HuH-7.5 (cell line): ENCODE results near the gene PLEK.
"Not testable (repeated sequence)": the region's sequence is repeated elsewhere in the genome, so short reads cannot be mapped to it uniquely, and the experiment has no call there.

Experiments
- DNase-seq: peaks from one replicate; pipeline ENCODE4 v3.0.0; 2011; ENCODE audit warnings: low spot score

Gene PLEK, protein sequence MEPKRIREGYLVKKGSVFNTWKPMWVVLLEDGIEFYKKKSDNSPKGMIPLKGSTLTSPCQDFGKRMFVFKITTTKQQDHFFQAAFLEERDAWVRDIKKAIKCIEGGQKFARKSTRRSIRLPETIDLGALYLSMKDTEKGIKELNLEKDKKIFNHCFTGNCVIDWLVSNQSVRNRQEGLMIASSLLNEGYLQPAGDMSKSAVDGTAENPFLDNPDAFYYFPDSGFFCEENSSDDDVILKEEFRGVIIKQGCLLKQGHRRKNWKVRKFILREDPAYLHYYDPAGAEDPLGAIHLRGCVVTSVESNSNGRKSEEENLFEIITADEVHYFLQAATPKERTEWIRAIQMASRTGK

DNA sequence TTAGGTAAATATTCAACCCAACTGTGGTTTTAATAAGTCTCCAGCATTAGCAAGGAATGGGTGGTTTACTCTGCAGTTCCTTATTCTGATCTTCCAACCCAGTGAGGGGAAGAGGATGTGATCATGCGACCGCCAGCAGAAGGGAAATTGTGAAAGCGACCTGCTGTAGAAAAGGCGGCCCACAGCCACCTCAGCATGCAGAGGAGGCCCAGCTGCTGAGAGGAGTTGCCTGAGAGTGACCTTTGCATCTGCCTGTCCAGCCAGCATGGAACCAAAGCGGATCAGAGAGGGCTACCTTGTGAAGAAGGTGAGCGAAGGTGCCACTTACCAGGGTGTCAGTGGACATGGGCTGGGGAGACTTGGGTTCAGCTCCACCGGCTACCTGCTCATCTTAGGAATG is at the start of gene PLEK:
TSS of gene PLEK (plus strand) at position 196 of the 400 bp plus-strand sequence. CDS start at position 266, 70 bp downstream.
- DNase-seq, result no peak

DNA sequence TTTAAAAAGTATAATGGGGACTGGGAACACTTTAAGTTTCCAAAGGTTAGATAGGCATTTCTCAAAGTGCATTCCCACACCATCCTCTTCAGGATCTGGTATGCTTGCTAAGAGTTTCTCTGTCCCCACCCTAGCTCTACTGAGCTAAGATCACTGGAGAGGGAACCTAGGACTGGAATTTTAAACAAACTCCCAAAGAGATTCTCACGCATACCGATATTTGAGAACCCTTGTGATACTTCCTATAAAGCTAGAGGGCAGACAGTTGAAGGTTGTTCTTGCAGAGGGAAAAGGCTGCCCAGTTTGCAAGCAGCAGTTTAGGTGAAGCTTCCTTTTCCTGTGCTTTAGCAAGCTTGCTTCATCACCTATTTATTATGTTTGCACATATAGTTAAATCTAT is 49.0 kb upstream of the PLEK start:
- DNase-seq, result no peak

DNA sequence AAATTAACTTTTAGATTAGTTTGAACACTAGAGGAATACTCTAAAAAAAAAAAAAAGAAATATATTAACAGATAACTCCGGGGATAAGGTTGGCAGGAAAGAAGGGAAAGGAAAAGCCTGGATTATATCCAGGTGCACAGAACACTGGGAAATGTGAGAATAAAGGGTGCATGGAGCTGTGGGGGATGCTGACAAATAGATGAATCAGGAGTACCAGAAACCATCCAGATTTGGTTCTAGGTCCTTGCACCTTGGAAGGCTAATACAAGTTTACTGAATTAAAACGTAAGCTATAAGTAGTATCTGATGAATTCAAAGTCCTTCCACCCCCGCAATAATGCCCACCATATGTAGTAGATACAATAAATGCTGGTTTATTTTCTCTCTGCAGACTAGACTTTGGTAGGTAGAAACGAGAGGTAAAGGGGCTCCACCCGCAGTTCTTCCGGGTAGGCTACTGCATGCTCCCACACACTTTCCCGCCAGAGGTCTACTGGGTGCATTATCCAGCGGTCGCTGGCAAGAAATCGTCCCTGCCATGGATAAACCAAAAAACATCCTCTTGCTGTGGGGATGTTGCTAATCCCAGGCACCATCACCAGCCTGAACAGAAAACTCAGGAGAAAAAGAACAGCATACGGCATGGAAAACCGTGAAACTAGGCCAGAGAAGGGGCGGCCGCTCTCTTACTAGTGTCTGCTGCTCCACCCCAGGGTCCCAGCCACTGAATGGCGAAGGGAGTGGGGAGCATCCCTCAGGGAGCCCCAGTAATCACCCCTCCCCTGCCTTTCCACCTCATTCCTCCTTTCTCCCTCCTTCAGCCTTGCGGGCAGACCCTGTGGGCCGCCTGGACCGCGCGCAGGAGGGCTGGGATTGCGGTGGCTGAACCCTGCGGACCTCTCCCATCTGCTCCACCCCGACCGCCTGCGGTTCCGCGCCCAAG is 46.8 kb upstream of the PLEK start:
- DNase-seq, result no peak

DNA sequence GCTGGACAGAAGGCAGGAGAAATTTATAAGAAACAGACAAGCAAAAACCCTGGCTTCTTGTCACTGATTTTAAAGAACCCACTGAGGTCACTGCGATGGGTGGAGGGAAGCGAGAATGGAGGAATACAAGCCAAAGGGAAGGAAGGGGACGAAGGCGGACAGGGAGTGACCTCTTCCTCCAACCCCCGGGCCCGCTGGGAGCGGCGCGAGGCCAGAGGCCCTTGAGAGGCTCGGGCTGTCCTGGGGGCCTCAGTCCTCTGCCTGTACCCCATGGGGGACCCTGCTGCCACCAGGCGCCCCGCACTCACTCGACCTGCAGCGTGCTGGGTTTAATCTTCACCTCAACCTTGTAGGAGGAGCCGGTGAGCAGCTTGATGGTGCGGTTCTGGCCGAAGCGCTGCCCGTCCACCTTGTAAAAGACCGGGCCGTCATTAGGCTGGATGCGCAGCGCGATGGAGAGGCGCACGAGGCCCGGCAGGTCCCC is 46.1 kb upstream of the PLEK start:
- no peak for DNase-seq

DNA sequence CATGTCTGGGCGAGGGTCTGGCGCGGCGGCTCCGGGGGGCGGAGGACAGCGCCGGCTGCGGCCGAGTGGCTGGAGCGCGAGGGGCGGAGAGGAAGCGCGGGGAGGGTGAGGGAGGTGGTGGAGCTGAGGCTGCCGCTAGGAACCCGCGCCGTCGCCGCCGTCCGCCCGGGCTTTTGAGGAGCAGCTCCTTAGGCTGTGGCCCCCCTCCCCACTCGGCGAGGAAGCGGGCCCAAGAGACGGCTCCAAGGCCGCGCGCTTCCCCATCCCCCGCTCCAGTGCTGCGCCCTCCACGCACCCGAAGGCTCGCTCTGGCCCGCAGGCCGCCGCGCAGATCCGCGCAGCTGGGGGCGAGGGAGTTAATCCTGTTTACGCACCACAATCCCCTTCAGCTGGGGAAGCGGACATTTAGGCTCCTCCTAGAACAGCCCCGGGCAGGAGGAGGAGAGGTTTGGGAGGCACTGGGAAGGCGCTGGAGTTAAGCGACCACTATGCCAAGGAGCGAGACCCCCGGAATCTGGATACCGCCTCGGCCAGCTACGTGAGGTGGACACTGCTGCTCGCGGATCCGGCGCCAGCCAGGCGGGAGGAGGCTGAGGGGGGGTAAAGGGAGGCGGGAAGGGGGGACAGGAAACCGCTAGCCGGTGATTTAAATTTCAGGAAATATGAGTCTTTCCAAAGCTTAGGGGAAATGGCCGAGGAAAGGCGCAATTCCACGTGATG is 45.5 kb upstream of the PLEK start, which contains the start of gene CNRIP1:
TSS of gene CNRIP1 (minus strand) at position 552 of the 720 bp plus-strand sequence. CDS start at position 3, 549 bp downstream.
- no peak for DNase-seq

DNA sequence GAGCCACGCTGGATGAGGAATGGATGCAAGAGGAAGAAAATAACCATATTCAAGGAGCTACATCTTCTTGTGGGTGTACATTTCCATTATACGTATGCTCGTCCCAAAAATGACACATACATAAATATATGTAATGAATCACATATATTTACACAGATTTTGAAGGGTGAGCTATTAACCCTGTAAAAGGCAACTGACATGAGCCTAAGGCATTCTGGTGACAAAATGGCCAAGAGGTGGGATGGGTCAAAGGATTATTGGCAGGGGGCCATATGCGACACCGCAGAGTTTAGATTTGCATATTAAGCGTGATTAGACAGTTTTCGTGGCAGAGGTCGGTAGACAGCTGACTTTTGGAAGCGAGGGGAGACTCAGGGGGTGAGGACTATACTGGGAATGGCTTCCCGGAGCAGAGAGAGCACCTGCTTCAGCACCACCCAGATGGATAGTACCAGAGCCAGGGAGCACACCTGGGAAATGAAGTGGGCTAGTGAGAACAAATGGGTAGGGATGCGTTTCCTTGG is 44.9 kb upstream of the PLEK start:
- DNase-seq, result no peak

DNA sequence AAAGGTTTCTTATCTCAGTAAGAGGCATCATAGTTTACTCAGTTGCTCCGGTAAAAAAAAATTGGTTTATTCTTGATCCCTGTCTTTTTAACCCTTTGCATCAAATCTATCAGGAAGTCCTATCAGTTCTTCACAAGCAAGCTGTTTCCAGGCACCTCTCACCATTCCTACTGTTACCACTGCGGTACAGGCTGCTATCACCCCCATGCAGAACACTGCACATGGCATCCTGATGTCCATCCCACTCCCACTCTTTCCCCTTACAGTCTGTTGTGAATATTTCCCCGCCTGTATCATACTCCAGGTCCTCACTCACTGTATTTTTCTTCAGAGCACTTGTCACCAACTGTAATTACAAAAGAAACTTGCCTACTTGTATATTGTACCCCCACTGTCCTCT is 40.0 kb upstream of the PLEK start:
- DNase-seq, result no peak

DNA sequence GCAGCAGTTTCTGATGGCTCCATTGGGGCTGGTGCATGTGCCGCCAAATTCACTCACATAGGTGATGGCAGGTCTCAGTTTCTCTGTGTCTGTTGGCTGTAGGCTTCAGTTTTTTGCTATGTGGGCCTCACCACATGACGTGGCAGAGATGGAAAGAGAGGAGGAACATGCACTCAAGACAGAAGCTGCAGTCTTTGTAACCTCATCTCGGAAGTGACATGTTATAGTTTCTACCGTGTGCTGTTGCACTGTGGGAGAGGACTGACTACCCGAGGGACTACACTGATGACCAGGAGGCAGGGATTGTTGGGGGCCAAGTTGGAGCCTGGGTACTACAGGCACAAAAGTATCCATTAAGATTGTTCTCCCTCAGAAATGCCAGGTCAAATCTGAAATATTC is 36.2 kb upstream of the PLEK start:
- no peak for DNase-seq

DNA sequence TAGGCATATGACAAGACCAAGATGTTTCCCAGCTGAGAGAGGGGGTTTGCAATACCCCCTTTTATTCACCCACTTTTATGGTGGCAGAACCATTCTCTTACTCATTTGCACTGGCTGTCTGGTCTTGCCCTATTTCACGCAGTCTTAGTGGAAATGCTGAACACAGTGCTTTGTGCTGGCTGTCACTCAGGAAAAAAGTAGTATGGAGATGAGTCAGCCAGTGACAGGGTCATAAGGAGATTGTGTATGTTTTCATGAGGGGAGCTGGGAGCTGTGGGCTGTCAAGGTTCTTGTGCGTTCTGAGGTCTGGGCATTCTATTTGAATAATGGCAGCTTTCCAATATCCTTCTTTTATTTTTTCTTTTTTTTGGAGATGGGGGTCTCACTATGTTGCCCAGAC is 34.4 kb upstream of the PLEK start:
- no peak for DNase-seq

DNA sequence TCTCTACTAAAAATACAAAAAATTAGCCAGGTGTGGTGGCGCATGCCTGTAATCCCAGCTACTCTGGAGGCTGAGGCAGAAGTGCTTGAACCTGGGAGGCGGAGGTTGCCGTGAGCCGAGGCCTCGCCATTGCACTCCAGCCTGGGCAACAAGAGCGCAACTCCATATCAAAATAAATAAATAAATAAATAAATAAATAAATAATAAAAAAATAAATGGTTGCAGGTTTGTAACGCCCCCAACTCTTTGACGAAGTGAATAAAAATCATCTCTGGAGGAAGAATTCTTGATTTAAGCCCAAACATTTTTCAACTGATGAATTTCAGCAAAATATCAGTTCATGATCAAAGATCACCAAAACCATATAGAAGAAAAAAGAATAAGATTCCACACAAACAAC is 32.1 kb upstream of the PLEK start:
- DNase-seq, result no peak

DNA sequence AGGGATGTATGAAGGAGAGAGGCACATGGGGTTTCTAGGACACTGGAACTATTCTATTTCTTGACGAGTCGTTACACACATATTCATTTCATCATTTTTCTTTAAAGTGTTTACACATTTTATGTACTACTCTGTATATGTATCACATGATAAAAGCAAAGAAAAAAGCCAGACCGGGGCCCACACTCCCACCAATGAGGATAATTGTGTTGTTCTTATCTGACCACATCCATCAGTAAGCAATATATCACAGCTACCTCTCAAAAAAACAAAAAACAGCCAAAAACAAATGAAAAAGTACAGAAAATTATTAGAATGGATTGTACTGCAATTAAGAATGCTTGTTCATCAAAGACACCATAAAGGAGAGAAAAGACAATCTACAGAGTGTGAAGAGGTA is 31.2 kb upstream of the PLEK start:
- no peak for DNase-seq

DNA sequence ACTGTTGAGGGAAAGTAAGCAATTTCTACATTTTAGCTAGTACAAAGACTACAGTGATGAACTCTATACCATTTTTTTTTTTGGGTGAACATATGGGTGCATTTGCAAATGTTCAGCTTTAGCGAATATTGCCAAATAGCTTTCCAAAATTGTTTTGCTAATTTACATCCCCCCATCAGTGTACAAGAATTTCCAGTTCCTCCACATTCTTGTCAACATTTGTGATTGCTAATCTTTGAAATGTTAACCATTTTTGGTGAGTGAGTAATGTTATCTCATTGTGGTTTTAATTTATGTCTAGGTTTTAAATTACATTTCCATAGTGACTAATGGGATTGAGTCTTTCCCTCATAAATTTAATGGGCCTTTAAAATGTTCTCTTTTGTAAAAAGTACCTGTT is 28.9 kb upstream of the PLEK start:
- no peak for DNase-seq

DNA sequence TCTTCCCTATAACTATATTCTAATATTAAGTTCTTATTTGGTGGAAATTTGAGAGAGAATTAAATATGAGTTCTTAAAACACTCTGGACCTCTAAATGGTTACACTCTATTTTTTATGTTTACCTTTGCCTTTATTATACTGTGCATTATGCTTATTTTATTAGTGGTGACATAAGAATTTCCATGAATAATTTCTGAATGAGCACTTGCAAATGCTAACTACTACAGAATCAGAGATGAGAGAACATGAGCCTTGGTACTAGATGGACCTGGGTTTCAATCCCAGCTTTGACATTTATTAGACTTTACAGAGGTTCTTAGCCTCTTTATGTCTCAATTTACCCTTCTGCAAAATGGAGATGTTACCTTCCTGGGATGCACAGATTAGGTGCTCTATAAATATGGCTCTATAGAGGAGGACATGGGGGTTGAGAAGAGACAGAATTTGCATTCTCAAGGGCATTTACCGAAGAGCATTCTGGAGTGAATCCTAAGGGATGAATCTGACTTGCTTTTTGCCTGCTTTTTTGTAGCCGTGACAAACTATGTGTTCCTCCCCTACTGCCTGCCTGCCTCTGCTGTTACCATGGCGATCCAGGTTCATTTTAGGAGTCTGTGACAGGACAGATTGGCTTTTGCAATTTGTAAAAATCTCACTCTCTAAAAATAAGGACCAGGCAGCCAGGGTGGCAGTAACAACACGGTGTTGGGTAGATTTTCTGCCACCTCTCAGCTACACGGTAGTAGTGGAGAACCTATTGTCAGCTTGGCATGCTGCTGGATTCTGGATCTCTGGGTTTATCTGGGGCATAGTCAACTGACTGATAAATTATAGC is 24.6 kb upstream of the PLEK start:
- no peak for DNase-seq

DNA sequence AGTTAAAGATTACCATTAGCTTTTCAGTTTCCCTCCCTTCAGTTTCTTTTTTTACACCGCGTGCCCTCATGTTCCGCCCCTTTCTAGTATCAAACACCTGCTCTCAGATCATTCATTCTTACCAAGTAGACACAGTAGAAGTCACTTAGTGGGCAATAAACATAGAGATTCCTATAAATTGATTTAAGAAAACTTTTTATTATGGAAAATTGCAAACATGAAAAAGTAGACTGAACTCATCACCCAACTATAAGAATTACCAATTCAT is 24.1 kb upstream of the PLEK start:
- DNase-seq, result no peak

DNA sequence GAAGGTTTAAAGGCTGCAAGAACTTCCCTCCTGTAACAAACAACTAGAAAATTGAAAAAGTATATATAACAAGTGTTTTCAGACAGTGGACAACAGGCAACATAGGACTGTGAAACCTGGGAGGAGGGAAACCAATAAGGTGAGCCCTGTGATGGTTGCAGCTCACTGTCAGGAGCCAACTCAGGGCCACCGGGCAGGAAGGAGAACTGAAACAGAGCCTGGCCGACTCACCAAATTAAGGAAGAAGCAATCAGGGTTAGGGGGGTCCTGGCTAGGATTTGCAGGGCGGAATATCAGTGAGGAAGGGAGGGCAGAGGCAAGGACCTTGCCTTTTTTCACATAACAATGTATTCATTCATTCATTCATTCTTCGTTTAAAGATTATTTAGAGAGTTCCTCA is 23.5 kb upstream of the PLEK start:
- no peak for DNase-seq

DNA sequence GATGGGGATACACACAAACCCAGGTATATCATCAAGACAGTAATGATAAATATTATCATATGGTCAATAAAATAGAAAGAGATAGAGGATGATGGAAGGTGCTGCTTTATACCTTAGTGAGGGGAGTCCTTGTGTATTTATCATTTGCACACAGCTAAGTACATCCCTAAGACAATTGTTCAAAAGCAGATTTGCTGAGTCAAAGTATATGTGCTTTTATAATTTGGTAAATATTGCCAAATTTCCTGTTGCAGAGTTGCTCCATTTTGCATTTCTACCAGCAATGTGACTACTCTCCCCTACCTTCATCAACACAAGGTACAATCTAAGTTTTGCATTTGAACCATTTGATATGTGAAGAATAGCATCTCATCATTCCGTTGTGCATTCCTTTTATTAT is 22.6 kb upstream of the PLEK start:
- DNase-seq, result no peak

DNA sequence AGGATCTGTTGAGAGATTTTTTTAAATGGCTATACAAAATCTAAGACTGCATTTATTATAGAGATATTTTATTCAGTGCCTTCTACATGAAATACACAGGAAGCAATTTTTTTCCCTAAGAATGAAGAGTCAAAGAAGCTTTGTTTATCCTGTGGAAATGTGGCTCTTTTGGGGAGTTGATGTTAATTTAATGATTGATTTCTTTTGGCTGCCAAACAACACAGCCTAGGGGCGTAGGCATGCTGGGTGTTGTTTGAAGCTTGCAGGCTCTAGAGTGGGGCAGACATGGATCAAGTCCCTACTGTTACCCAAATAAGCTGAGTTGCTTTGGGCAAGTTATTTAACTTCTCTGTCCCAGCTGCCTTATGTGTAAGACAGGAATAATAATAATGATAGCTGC is 21.1 kb upstream of the PLEK start:
- no peak for DNase-seq

DNA sequence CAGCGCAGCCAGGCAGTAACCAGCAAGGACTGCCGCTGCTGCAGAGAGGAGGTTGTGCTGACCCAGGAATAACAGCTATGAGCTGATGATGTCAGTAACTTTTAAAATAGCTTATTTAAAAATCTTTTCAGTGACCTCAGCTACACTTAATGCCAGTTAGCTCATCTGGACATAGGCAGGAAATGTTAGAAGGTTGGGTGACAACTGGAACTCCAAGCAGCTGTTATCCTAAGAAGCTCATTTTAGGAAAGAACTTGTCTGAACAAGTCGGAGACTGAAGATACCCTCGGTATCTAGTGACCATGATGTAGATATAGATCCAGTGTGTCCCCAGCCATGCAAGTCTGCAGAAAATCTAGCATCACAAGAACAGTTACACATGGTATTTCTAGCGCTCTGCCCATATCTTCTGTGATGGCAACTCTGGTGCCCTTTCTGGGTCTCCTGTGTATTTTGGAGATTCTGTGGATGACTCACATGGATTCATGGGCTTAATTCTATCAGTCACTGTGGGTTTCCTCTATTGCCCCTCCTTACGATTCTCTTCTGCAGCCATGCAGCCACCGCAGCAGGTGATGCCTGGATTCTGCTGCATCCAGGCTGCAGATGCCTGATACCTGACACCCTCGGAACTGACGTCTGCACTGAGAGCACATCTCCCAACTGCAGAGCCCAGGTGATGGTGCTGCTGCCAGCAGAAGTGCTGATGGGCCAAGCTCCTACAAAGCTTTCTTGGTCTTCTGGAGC is 19.8 kb upstream of the PLEK start:
- DNase-seq, result no peak

DNA sequence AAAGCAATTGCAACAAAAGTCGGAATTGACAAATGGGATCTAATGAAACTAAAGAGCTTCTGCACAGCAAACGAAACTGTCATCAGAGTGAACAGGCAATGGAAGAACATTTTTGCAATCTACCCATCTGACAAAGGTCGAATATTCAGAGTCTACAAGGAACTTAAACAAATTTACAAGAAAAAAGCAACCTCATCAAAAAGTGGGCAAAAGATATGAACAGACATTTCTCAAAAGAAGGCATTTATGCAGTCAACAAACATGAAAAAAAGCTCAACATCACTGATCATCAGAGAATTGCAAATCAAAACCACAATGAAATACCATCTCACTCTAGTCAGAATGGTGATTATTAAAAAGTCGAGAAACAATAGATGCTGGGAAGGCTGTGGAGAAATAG is 16.0 kb upstream of the PLEK start:
- not testable (repeated sequence) for DNase-seq

DNA sequence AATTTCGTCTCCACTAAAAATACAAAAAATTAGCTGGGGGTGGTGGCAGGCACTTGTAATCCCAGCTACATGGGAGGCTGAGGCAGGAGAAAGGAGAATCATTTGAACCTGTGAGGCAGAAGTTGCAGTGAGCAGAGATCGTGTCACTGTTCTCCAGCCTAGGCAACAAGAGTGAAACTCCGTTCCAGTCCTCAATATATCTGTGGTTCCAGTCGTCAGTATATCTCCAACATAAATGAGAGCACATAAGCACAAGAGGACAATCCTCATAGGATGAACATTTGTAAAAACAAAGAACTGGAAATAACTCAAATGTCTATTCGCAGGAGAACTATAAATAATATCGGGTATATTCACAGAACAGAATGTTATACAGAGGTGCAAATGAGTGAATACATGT is 13.1 kb upstream of the PLEK start:
- no peak for DNase-seq
